T-helper 2 cell treated with Interferon-gamma antibody and Interleukin-4, amounts not matched to agents 100 ng/mL and 5 ng/mL, for 36 hours (primary cell): ENCODE data around the gene DDIT3. TPM values are rescaled to one million over a fixed set of nuclear protein-coding genes. Genes with fewer than 3 reads are reported as not detected.

Experiments used
- intact Hi-C: fragments of 100-400 bp; cut with micrococcal nuclease; formaldehyde crosslinking; loops from one replicate; pipeline ENCODE4 v1.15.1; 2023
- total RNA-seq: library from RNA; stranded (reverse); gene quantifications from 2 replicates; pipeline ENCODE4 v1.2.3, GENCODE V29; 2022

The DDIT3 gene
- total RNA-seq, 1 donor from 2014 or later: 10.7 TPM

DNA sequence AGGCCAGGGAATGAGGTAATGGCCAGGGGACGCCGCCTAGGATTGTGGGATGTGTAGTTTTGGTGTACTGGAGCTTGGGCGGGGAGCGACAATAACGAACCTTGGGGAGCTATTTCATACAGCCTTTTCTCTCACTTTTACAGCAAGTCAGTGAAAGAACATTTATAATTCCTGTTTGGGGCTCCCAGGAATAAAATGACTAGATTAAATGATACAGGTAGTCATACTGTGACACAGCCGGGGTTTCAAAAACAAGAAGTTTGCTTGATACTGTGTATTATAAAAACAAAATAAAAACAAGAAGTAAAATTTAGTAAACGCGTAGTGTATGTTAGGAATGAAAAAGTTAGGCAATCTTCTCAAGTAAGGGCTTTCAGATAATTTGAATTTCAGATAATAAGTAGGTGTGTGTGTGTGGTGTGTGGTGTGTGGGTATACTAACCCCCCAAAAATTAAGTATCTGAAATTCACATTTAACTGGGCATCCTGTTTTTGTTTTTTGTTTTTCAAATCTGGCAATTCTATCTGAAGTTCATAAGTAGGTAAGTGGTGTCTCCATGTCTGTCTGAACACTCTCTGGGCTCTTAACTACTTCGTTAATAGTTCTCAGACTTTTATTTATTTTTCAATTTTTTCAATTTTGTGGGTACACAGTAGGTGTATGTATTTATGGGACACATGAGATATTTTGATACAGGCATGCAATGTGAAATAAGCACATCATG is 27.1 kb upstream of the DDIT3 start:
- intact Hi-C loops: loop anchor here (1.0 to 5.0 kb wide), 8 partner anchors 25 to 205 kb away; partner anchors contain the start of genes CDK4, GLI1, MBD6 and OS9

DNA sequence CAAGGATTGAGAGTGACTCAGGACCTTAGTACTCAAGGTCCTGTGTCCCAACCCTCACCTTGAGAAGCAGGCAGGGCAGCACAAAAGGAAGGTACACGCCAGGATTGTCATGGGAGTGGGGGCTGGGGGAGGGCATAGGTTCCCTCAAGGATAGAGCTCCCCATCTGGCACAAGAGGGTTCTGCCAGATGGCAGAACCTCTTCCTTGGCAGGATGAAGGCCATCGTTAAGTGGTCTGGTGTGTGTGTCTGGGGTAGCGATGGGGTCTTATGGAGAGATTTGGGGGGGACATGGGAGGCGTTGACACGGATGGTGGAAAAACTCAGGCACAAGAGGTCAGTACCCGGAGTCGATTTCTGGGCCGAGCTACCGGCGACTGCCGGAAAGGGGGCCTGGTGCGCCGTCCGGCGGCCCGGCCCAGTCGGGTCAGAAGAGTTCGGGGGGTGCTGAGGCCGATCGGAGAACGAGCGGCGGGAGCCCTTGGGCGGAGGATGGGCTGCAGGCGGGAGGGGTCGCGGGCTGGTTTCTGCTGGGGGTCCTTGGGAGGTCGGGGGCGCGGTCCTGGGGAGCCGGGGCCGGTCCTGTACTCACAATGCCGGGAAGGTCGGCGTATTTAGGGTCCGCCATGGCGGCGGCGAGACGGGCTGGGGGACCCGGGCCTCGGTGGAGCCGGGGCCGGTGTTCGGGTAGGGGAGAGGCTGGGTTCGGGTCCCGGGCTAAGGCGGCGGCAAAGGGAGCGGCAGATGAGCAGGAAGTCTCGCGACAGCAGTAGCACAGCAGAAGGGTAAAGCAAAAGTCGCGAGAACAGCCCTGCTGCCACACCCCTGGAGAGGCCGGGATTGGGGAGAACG is 26.3 kb upstream of the DDIT3 start, which contains the start of gene DCTN2:
TSS of gene DCTN2 (minus strand) at position 755 of the 850 bp plus-strand sequence. CDS start at position 626, 129 bp downstream.
- intact Hi-C loops: loop anchor here (1.0 to 5.0 kb wide), 8 partner anchors 24 to 206 kb away; partner anchors contain the start of genes CDK4, GLI1, MBD6 and OS9

DNA sequence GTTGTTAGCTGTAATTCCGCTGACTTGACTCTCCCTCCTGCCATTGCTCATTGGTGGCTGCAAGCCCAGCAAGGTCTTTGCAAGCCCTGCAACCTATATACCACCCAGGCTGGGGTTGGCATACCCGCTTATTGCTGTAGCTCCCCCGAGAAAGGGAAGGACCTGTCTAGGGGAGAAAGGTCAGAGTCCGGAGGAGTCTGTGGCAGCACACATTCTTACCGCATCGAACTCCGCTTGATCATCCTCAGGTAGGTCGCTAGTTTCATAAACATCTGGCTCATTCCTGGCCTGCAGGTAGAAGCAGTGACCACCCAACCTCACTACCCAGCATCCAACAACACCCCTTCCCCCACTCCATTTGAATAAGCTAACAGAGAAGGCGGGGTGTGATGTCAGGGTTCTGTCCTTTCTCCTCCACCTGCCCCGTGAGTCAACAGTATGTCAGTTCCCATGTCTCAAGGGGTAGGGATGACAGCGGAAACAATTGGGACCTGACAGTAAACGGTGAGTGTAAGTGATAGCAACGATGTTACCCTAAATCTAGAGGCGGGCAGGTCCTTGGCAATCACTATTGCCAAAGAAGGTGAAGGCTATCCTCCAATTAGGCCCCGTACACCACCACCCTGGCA is 25.6 kb upstream of the DDIT3 start:
- intact Hi-C loops: loop anchor here (2.0 to 5.0 kb wide), 4 partner anchors 45 to 196 kb away; partner anchors contain the start of gene PIP4K2C

DNA sequence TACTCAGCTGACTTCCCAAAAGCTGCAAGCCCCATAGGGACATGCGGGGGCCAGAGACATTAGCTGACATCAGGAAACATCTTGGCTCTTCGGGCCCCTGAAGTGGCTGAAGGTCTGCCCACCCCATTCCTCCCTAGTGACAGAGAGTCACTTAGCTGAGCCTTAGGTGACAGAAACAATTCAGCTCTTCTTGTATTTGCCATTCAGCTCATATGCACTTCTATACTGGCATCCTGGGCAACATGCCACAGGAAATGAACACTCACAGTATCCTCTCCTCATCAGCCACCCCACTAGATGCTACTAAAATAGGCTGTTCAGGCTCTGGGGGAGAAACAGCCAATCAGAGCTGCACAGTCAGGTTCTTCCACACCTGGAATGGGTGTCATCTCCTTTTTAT is 23.3 kb upstream of the DDIT3 start:
- intact Hi-C loops: no loop called here

DNA sequence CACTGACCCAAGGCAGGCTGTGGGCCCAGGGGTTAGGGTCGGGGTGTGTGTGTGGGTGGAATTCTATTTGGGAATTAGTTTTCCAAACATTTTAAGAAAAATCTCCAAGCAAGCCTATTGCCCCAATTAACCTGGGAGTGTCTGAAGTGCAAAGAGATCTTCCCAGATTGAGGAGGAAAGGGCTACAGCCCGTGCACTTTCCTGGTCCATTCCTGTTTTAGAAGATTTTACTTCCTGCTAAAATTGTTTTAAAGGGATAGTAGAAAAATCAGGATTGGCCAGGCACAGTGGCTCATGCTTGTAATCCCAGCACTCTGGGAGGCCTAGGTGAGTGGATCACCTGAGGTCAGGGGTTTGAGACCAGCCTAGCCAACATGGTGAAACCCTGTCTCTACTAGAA is 21.4 kb upstream of the DDIT3 start:
- intact Hi-C loops: no loop called here

DNA sequence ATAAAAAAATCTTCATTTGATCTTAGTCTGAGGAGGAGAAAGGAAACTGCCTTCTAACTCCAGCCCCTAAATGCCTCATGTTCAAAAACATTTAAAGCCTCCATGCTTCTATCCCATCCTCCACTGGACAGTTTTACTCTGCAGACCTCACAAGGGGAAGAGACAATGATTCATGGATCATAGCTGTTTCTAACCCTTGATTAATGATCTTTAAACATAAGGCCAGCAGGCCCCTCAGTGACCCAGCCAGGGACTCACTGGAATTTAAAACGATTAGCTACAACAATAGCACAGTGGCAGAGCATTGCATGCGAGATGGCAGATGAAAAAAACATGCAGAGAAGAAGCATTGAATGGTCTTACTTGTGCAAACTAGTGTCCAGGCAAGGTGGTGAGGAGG is 20.7 kb upstream of the DDIT3 start:
- intact Hi-C loops: no loop called here

DNA sequence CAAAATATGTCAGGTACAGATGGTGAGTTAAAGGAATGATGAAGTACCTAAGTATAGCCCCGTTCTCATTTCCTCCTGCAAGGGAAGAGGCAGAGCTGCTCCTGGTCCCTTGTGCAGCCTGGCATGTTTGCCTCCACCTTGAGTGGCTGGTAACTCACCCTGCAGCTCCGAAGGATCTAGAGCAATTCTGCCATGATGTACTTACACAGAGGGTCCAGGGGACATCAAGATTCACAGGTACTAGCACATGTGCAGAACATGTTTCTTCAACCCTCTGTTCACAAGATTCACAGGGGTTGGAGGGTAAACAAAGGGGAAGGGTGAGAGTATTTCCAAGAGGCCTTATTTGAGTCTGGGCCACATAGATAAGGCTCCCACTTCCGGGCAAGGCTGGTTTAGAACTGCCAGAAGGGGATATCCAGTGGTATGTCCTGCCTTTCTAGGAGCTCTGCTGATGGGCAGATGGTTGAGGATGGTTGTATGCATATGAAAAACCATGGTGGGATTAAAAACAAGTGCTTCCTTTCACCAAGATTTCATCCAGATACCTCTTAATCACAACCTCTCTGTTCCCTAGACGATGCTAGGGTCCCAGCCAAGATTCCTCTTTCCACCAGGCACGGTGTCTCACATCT is 18.9 kb upstream of the DDIT3 start:
- intact Hi-C loops: no loop called here

DNA sequence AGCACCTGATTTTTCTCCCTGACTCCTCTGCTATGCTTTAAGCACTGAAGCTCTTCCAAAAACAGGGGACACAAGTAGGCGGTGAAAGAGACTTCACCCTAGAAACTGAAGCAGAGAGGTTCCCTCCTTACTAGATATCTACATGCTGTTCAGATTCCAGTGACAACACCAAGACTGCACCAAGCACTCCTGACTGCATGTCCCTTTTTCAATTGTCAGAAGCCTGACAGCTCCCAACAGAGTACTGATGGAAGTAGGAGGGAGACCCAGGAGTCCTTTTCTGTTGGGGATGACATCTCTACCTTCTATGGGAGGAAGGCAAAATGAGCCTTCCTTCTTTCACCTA is 16.3 kb upstream of the DDIT3 start:
- intact Hi-C loops: no loop called here

DNA sequence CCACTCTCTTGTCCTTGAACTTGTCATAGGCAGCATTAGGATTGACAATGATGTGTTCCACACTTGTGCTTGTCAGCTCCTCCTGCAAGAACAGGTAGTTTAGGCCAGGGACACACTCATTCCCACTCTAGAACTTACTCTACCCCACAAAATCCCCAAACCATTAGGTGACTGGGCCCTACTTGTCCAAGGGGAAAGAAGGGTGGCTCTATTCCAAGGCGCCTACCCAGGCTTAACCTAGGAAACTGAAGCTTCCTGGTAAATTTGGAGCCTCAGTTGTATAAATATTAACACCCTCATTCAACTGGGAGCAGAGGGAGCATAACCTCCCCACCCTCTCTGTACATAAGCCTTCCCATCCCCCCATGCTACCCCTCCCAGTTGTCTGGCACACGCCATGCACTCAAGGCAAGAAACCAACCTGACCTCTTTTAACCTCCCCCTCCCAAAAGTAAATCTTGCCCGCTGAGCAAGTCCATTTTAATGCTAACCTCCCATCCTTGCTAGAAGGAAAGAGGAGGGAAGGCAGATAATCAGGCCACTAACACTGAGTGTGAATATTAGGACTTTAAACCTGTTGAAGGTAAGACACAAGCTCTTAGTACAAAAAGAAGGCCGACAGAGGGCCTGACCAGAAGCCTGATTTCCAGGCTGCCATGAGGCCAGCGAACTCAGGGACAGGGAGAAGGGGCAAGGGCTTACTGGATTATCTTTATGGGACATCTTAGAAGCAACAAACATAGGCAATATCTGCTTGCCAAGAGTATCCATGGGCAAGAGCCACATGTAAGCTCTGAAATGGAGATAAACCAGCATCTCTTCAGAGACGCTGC is 15.7 kb upstream of the DDIT3 start:
- intact Hi-C loops: no loop called here

DNA sequence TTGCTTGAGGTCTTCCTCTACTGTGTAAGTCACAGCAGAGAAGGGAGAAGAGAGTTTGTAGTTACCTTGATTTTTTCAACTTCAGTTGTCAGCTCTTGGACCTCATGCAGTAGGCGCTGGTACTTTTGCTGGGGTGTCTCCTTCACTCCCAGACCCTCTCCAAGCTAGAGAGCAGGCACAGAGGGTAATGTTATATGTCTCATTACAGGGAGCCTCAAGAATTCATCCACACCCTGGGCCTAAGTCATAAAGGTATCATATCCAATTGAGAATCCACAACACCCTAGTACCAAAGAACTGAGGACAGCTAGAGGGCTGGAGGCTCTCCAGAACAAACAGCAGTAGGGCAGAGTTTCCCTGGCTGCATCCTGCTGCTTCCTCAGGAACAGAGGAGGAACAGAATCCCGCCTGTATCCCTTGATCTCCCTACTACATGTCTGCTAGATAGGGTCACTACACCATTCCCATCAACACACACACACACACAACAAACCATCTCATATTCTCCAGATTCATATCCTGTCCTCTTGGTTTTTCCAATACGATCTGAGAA is 14.8 kb upstream of the DDIT3 start:
- intact Hi-C loops: no loop called here

DNA sequence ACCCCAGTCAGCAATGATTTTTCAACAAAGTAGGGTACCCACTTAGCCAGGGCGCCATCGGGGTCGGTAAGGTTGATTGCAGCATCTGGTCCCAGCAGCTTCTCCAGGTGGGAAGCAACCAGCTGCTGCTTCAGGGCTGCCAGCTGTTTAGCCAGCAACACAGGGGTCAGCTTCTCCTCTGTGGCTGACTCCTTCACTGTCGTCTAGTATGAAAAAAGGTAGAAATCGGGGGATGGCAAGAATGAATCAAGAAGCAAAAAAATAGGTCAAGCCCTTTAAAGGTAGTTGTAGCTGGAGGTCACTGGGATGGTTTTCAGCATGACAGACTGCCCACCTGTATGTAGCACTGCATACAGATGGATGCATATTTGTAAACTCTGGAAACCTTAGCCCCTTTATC is 13.9 kb upstream of the DDIT3 start:
- intact Hi-C loops: no loop called here

DNA sequence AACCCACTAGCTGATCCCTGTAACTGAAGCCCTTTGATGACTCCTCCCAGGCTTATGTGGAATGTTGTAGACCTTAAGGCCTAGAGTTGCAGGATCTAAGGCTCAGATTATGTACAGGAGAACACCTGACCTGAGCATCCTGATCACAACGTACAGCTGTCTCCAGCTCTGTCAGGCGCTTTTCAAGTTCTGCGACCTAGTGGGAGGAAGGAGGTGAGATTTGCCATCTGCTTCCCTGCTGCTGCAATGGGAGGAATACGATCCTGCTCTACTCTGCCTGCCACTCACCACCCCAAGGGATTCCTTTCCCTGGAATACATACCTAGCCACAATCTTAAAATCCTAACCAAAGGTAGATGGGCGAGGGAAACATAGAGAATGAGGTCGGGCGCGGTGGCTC is 12.8 kb upstream of the DDIT3 start:
- intact Hi-C loops: no loop called here

DNA sequence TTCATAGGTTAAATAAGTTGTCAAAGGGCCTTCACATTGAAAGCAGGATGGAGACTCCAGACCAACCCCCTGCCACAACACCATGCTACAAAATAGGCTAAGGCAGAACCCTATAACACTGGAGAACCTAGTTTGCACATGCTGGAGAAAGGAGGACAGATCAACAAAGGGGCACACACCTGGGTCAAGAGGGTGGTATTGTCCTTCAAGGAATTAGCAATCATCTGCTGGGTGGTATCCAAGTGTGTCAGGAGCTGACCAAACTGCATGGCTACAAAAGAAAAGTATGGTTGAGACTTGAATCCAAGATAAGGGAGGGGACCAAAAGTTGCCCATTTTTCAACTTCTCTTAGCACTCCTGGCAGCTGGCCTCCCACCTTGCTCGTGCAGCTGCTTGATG is 11.5 kb upstream of the DDIT3 start:
- intact Hi-C loops: no loop called here

DNA sequence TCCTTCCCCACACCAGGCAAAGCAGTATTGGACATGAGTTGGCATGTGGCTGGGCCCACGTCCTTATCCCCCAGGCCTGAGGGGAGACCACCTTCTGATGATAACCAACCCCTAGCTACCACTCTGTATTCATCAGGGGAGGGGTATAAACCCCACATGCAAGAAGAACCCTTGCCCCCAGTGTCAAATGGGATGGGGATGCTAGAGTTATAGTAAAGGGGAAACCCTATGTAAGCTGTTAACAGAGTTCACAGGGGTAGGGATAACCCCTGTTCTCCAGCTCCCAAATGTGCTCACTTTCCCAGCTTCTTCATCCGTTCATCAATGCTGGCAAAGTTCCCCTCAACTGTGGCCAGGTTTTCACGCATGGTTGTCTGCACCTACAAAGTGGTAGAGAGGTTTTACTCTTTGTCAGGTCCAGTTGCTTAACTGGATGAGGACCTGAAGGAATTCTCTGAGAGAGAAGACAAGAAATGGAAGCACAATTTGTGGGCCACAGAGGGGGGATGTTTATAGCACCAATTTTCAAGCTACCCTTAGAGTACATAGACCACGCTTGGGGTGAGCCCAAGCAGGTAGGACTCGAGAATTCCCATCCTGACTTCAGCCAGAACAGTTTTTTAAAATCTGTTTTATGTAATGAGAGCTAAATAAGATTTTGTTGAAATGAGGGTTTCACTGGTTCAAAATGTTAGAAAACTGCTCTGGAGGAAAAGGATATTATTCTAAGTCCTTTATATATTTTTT is 10.3 kb upstream of the DDIT3 start:
- intact Hi-C loops: no loop called here

DNA sequence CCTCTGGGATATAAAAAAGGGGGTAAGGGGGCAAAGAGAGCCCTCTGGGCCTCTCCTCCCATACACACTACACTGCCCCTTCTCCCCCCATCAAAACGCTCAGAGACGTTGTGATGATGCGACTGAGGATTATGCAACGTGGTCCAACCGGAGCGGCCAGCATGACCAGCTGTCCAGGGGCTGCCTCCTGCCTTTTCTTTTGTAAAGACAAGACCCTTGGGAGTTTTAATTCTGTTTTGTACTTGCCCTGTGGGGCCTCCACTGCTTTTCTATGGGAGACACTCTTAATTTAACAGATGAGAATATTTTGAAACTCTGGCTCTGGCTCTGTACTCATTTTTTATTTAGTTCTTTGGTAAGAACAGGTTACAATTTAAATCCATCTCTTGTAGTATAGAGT is 9.5 kb upstream of the DDIT3 start:
- intact Hi-C loops: no loop called here

DNA sequence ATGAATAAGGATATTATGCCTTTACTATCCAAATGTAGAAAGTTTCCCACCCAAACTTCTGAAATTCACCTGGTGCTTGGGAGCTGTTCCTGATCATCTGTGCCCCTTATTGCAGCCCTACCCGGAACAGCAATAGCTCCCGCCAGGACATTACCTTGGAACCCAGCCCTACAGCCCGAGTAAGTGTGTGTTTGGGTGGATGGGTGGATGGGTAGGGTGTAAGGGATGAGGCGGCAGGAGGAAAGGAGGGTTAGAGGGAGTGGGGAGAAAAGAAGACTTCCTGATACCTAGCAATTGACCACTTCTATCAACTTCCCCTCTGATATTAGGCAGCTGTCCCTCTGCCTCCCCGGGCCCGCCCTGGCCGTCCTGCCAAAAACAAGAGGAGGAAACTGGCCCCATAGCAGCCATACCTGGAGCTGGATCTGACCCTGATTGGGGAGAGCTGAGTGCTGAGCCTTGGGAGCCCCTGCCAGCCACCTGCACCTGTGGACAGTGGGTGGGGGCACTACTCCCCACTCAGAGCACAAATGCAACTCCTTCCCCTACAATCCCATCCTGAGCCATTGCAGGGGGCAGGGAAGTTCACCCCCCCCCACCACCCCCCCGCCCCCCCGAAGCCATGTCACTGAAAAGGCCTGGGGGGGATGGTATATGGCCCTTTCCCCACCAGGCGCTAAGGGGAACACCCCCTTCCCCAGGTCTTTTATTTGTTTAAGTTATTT is 8.7 kb upstream of the DDIT3 start:
- intact Hi-C loops: no loop called here

DNA sequence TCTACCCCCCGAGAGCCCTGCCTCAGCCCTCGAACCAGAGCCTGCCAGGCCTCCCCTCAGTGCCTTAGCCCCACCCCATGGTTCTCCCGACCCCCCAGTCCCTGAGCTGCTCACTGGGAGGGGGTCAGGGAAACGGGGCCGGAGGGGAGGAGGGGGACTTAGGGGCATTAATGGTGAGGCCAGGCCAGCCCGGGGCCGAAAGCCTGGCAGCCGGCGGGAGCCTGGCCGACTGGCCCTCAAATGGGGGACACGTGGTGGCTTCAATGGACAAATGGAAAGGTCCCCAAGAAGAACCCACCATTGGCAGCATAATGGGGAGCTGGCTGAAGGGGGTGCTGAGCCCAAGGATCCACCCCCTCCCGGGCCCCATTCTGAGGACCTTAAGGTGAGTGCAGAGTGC is 7.9 kb upstream of the DDIT3 start:
- intact Hi-C loops: no loop called here

DNA sequence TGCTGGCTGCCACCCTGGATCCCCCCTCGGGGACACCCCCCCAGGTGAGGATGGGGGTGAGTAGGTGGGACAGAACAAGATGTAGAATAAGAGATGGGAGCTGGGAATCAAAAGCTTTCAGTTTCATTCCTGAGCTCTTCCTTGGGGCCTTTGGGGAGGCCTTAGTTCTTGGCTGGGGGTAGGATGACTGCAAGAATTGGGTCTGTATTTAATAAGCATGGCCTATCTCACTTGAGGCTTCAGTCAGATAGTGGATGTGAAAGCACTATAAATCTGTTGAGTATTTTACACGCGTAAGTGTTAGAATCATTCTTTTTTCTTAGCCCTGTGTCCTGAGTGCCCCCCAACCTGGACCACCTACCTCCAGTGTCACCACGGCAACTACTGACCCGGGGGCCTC is 6.9 kb upstream of the DDIT3 start:
- intact Hi-C loops: no loop called here
